ENCODE results near the gene CNTNAP2.

The CNTNAP2 gene

GRCh38 chr7:147428075-147428474 lies 1311.5 kb downstream of the CNTNAP2 start:
- no peak for DNase-seq

DNA sequence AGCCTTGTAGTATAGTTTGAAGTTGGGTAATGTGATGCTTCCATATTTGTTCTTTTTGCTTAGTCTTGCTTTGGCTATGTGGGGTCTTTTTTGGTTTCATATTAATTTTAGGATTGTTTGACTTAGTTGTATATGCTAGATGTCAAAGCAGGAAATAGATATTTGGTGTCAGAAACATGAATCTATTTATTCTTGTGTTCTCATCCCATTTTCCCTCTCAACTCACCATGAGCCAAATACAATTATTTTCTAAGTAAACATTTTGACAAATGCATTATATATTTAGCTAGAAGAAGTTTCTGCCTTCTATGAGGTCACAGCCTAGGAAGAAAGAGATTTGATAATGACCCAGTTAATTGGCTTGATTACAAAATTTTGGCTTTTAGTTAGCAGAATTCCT lies 1313.4 kb downstream of the CNTNAP2 start:
- no peak for DNase-seq

DNA sequence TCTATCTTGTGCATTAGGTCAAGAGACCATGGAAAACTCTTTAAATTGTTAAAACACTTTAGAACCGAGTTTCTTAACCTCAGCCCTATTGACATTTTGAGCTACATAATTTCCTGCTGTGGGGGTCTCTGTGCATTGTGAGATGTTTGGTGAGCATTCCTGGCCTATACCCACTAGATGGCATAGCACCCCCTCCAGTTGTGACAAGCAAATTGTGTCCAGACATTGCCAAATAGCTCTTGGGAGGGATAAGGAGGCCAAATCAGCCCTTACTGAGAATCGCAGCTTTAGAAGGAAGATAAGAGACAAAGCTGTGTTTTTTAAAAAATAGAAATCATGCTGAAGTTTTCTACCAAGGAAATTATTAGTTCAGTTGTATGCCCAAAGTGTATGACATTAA lies 1315.5 kb downstream of the CNTNAP2 start:
- DNase-seq, result no peak

DNA sequence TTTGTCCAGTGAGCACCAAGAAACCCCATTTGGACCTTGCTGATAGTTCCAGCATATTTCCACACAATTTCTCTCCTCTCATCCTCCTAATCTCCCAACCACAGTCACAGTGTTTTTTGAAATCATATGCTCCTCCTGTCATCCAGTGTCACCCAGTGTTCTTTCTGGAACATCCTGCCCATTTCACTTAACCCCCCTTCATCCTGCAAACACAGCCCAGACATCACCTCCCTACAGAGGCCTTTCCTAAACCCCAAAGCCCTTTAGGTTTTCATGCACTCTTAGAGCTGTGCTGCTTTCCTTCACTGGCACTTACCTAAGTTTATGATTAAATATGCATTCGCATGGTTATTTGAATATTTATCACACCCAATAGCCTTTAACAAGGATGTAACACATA lies 1316.0 kb downstream of the CNTNAP2 start:
- DNase-seq, result no peak

- no peak for DNase-seq
These were observed 1320.1 kb downstream of the CNTNAP2 start for GRCh38 chr7:147436718-147437117.

GRCh38 chr7:147438216-147438615 lies 1321.6 kb downstream of the CNTNAP2 start:
- no peak for DNase-seq

DNA sequence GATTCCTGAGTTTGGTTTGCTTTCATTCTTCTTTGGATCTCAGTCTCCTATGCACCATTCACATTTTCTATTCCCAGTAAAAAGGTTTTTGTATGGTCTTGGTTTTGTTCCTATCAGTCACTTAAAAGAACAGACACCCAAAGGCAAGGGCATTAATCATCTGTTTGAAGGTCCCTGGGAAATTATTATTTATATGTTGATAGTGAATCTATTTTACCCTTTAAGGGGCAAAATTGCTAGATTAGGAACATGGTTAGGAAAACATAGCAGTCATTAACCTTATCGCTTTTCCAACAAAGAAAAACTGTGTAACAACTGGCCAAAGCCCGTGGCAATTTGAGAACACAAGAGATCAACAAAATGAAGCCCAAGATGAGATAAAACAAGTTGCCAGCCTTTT lies 1327.3 kb downstream of the CNTNAP2 start:
- DNase-seq, result no peak

GRCh38 chr7:147452816-147453215 lies 1336.2 kb downstream of the CNTNAP2 start:
- no peak for DNase-seq

DNA sequence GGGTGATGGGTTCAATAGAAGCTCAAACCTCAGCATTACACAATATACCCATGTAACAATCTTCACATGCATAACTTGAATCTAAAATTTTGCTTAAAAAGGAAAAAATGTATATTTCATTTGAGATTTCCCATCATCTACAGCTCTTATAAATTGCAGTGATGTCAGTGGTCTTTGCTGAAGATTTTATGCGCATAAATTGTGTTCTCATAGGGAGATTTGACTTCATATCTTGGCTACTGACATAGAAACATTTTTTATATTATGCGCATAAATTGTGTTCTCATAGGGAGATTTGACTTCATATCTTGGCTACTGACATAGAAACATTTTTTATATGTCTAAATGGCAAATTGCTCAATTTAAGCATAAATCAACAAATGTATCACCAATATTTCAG lies 1348.6 kb downstream of the CNTNAP2 start:
- DNase-seq, result no peak

- DNase-seq, result no peak
These were observed 1356.0 kb downstream of the CNTNAP2 start for GRCh38 chr7:147472556-147472955.

DNA sequence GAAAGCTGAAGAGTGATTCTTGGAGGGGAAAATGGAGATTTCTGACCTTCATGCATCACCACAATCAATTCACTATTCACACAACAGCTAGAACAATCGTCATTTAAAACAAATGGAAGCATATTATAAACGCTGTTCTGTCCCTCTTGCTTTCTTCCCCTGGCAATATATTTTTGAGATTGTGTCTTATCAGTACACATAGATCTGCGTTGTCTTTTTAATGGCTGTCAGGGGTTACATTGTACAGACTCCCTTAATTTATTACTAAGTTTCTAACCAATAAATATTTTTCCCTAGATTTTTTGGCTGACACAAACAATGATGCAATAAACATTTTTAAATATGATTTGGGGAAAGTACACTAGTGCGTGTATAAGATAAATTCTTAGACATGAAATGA lies 1358.3 kb downstream of the CNTNAP2 start:
- no peak for DNase-seq

DNA sequence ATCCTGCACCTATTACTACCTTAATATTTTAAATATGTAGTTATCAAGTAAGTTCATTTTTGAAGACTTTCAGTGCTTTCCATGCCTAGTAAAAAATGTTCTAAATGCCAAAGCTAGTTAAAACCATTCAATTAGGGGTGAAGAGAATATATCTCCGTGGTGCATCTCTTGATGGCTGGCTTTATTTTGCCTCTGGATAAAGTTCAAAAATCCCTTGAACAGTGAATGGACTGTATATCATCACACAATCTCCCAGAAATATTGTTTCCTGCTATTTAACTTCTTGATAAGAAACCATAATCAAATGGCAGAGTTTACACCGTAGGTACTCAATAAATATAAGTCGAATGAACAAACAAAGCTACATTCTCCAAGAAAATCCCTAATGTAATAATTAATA lies 1360.9 kb downstream of the CNTNAP2 start:
- no peak for DNase-seq

DNA sequence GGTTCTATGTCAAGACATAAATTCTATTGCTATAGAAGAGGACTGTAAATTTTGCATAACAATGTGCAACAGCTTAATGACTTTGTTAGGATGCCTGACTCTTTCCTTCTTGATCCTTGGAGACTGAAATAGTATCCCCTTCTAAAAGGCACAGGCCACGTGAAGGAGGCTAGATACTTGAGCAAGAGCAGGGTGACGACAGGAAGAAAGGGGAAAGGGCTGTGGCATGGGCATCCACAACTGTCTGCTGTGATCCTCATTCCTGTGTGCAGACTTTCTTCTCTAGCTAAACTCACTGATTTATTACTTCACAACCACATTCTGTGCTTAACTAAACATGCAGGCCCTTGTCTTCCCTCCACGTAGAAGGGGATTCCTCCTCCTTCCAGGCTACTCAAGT lies 1362.2 kb downstream of the CNTNAP2 start:
- DNase-seq, result no peak

DNA sequence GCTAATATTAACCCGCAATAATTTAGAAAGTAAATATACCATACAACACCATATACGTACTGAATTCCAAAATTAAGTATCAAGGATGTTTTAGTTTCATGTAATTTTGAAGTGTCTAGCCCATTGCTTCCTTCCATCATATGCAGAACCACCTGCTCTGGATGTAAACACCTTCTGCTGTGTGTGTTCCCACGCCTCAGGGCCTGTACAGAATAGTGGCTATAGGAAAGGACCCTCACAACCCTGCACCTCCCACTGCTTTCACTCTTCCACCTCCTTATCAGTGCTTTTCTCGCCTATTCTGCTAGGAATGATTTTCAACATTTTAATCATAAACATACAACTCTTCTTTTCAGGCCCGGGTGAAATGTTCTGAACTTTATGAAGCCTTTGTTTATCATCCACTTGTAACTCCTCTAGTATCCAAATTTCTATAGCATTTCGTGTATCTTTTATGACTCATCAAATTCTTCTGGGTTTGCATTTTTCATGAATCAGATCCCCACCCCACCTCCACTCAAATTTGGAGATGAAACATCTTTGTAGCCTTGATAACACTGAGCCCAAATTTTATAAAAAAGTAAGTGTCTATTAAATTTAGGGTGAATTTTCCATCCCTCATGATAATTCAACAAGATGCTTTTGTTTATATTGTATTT lies 1367.2 kb downstream of the CNTNAP2 start:
- DNase-seq, result no peak

DNA sequence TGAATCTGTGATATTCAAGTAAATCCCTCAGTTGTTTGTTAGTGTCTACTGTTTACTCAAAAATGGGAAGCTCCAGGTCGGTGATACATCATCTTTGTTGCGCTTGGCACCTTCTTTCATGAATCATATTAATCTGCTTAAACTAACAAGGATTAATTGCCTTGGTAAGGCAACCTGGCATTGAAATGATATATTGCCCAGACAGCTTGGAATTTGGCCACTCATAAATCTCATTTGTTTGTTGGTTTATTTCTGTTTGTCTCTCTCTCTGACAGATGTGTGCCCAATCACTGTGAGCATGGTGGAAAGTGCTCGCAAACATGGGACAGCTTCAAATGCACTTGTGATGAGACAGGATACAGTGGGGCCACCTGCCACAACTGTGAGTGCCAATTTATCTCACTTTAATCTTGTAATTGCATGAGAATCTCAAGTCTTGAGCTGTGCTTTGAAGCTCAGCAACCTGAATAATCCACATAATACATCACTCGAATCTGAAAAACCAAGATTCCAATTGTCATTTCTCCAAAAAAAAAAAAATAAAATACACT lies 1369.1 kb downstream of the CNTNAP2 start:
- DNase-seq, result no peak

DNA sequence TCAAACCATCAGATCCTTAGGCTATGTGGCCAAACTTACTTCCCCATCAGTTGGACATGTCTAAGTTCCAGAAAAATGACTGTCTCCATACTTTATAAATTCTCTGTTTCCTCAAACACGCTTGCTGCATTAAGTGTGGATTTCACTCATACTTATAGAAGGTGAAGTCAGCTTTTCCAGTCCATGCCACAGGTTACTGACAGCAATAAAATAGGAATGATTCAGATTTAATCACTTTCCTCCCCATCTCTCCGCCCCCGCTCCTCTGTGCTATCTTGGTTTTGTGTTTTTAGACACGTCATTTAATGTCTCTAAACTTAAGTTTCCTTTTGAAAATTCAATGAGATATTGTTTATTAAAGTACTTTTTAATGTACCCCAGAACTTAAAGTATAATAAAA lies 1376.0 kb downstream of the CNTNAP2 start:
- DNase-seq, result no peak

DNA sequence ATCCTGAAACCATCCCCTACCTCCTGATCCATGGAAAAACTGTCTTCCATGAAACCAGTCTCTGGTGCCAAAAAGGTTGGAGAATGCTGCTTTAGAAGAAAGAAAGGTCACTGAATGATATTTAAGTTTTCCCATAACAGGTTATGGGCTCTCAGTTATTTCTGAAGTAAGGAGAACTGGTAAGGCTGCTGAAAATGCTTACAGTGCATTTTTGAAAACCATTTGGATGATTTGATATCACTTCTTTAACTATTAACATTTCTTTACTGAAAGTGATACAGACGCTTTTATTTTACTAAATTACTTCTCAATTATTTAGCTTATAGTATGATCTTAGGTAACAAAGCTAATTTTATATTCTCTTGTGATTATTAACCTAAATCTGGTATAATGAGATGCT lies 1379.6 kb downstream of the CNTNAP2 start:
- no peak for DNase-seq

GRCh38 chr7:147497246-147497645 lies 1380.6 kb downstream of the CNTNAP2 start:
- DNase-seq, result no peak

DNA sequence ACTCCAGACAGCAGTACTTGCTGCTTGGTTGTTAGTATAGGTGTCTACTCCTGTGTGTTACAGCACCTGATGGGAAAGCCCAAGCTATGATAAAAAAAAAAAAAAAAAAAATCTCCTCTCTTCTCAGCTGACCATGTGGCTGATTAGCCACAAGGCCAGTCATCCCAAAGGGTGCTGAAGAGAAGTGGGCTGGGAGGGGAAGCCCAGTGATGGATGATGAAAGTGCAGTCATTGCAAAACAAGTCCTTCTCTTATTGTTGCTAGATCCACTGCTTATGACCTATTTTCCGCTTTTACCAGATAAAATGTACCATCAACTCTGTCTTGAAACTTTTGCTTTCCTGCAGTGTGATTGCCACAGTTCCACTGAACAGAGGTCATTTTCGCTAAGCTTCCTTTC lies 1381.5 kb downstream of the CNTNAP2 start:
- DNase-seq, result no peak

DNA sequence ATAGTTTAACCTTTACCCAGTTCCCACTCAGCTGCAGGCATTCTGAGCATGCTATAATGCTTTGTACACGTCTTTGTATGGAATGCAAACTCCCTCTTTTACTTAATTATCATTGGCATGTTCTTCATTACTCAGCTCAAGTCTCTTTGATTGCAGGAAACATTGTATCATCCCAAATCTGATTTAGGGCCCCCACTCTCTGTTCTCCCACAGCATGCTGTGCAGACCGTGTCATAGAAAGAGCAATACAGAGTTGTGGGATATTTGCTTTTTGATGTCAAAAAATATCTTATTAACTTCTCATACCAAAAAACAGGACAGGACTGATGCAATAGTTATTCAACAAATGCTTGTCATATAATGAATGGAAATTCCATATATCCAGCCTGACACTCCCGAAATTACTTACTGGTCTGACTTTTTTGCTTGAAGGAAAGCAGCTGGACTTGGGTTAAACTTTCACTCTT lies 1392.5 kb downstream of the CNTNAP2 start:
- DNase-seq, result no peak

- no peak for DNase-seq
These were observed 1393.1 kb downstream of the CNTNAP2 start for GRCh38 chr7:147509541-147510200.

GRCh38 chr7:147510201-147510542 lies 1393.6 kb downstream of the CNTNAP2 start:
- no peak for DNase-seq

GRCh38 chr7:147510923-147511322 lies 1394.3 kb downstream of the CNTNAP2 start:
- no peak for DNase-seq

- no peak for DNase-seq
These were observed 1396.8 kb downstream of the CNTNAP2 start for GRCh38 chr7:147513451-147513850.

- no peak for DNase-seq
These were observed 1399.8 kb downstream of the CNTNAP2 start for GRCh38 chr7:147516391-147516790.

Data from right forelimb (tissue), 1 donor.